HepG2 (cell line): ENCODE data around the gene SLC22A23. TPM values are rescaled to one million over a fixed set of nuclear protein-coding genes. Genes with fewer than 3 reads are reported as not detected.
A peak's percentile ranks its signal among the peaks of the same experiment; 100 is the strongest.

ENCODE experiments used
- AFF4 ChIP-seq: sonication (generic); formaldehyde crosslinking; IDR thresholded peaks from 2 replicates; pipeline ENCODE4 v1.4.0; 2020; ENCODE audit warnings: missing genetic modification reagents
- ATF2 ChIP-seq: sonication (generic); formaldehyde crosslinking; IDR thresholded peaks from 2 replicates; pipeline ENCODE4 v1.4.0; 2020; ENCODE audit warnings: missing genetic modification reagents
- FOXK1 ChIP-seq: sonication (generic); formaldehyde crosslinking; IDR thresholded peaks from 2 replicates; pipeline ENCODE4 v1.4.0; 2020; ENCODE audit warnings: low read depth, missing genetic modification reagents, borderline replicate concordance
- GFI1 ChIP-seq: sonication (generic); formaldehyde crosslinking; IDR thresholded peaks from 2 replicates; pipeline ENCODE4 v1.5.0; 2020; ENCODE audit warnings: missing genetic modification reagents, mild to moderate bottlenecking, borderline replicate concordance
- HBP1 ChIP-seq: IDR thresholded peaks from 2 replicates; pipeline ENCODE4 v1.6.1; 2016; ENCODE audit warnings: low read depth, control low read depth
- HDAC2 ChIP-seq: sonication (generic); formaldehyde crosslinking; IDR thresholded peaks from 2 replicates; pipeline ENCODE4 v1.4.0; 2020; ENCODE audit warnings: missing genetic modification reagents
- HHEX ChIP-seq: IDR thresholded peaks from 2 replicates; pipeline ENCODE4 v1.6.1; 2016; ENCODE audit warnings: control low read depth
- MXI1 ChIP-seq: IDR thresholded peaks from 3 replicates; pipeline ENCODE4 v1.6.1; 2012; ENCODE audit warnings: low read depth, low read length, inconsistent platforms, borderline replicate concordance
- NR2F6 ChIP-seq, 2 experiments: IDR thresholded peaks; 2 replicates each; pipeline ENCODE4 v1.6.1; 2016; ENCODE audit warnings: antibody characterized with exemption in 1 of 2, mild to moderate bottlenecking in 1 of 2
- PHF21A ChIP-seq: sonication (generic); formaldehyde crosslinking; IDR thresholded peaks from 2 replicates; pipeline ENCODE4 v1.5.0; 2020; ENCODE audit warnings: mild to moderate bottlenecking, missing genetic modification reagents
- RFX3 ChIP-seq: IDR thresholded peaks from 2 replicates; pipeline ENCODE4 v1.6.1; 2016; ENCODE audit warnings: missing biosample characterization, missing genetic modification reagents
- SMAD3 ChIP-seq: sonication (generic); formaldehyde crosslinking; IDR thresholded peaks from 2 replicates; pipeline ENCODE4 v1.4.0; 2020; ENCODE audit warnings: missing genetic modification reagents
- SOX13 ChIP-seq, 3 experiments: fragments of 450-650 bp in 1 of 3; sonication (generic) in 1 of 3; formaldehyde crosslinking in 1 of 3; IDR thresholded peaks in 2 of 3; conservative IDR thresholded peaks in 1 of 3; 2 replicates each; pipeline versions ENCODE4 v1.5.0 to v1.6.1; 2016 to 2020; ENCODE audit warnings: antibody characterized with exemption in 1 of 3, mild to moderate bottlenecking in 1 of 3, missing compliant biosample characterization in 1 of 3, missing genetic modification reagents in 1 of 3, moderate library complexity in 1 of 3
- ZNF10 ChIP-seq: sonication (generic); formaldehyde crosslinking; IDR thresholded peaks from 2 replicates; pipeline ENCODE4 v1.4.0; 2020; ENCODE audit warnings: mild to moderate bottlenecking, low read depth, missing genetic modification reagents, borderline replicate concordance
- ZNF432 ChIP-seq: sonication (generic); formaldehyde crosslinking; IDR thresholded peaks from 2 replicates; pipeline ENCODE4 v1.5.0; 2020; ENCODE audit warnings: missing genetic modification reagents, mild to moderate bottlenecking, borderline replicate concordance
- ZNF605 ChIP-seq: sonication (generic); formaldehyde crosslinking; IDR thresholded peaks from 2 replicates; pipeline ENCODE4 v1.8.0; 2022; ENCODE audit warnings: mild to moderate bottlenecking, missing genetic modification reagents
- ZNF614 ChIP-seq: IDR thresholded peaks from 2 replicates; pipeline ENCODE4 v1.6.1; 2018; ENCODE audit warnings: missing biosample characterization, missing genetic modification reagents, inconsistent platforms, borderline replicate concordance
- ZSCAN25 ChIP-seq: sonication (generic); formaldehyde crosslinking; IDR thresholded peaks from 2 replicates; pipeline ENCODE4 v1.8.0; 2022; ENCODE audit warnings: mild to moderate bottlenecking, missing genetic modification reagents
- polyA plus RNA-seq, 8 experiments: library from polyadenylated mRNA; depleted of rRNA in 3 of 8; stranded (reverse) in 7 of 8; unstranded in 1 of 8; fragments of >200 nt; fragmentation: Illumina TruSeq in 4 of 8; extraction: Trizol in 4 of 8; gene quantifications; 2 replicates each; pipeline versions ENCODE4 v1.2.1 to v1.2.3, GENCODE V29; 2011 to 2016; ENCODE audit warnings: low read depth in 4 of 8, missing spikeins in 1 of 8, mixed read lengths in 1 of 8; ENCODE audit not compliant: insufficient read depth in 1 of 8
- total RNA-seq, 5 experiments: library from RNA; depleted of rRNA; stranded (reverse); fragments of >200 nt; fragmentation: Illumina TruSeq; extraction: Trizol; gene quantifications; 2 replicates each; pipeline ENCODE4 v1.2.3, GENCODE V29; 2016; ENCODE audit warnings: low read depth in 1 of 5

SLC22A23 gene
- total and polyA plus RNA-seq, 2 of the 13 experiments (the other 11 are each of a cell fraction or from before 2014, with no cell fraction given): 11.8 to 17.5 TPM

- TF ChIP-seq AFF4 (0 out of 2 replicates have a peak, but pooled peaks have one; percentile 31), HDAC2 (CRISPR knock-in tag) (peak; percentile 78), ZNF614 (CRISPR knock-in tag) (peak; percentile 80), FOXK1 (CRISPR knock-in tag) (peak; percentile 75; the same call in 1 of the 2 replicates), RFX3 (peak; percentile 46; the same call in 1 of the 2 replicates), ZSCAN25 (CRISPR knock-in tag) (peak; percentile 73; the same call in 1 of the 2 replicates), GFI1 (0 out of 2 replicates have a peak, but pooled peaks have one; percentile 36), HBP1 (CRISPR knock-in tag) (no peak), PHF21A (peak; percentile 75), NR2F6 (IDR thresholded peaks at IDR 0.05) (peak; percentile 82), NR2F6 (CRISPR knock-in tag; IDR thresholded peaks at IDR 0.05) (peak; percentile 74; the same call in 1 of the 2 replicates), SOX13 (IDR thresholded peaks at IDR 0.05) (no peak), SOX13 (CRISPR knock-in tag; conservative IDR thresholded peaks at IDR 0.05 in 1 of 2, IDR thresholded peaks at IDR 0.05 in 1 of 2) (peak in 1 of 2 experiments; percentile 89; a peak in 2 of 4 replicates), MXI1 (peak; percentile 34; the same call in 1 of the 3 replicates), SMAD3 (CRISPR knock-in tag) (peak; percentile 91), ZNF605 (CRISPR knock-in tag) (peak; percentile 51; the same call in 1 of the 2 replicates), ZNF10 (CRISPR knock-in tag) (no peak), HHEX (CRISPR knock-in tag) (peak; percentile 72; the same call in 1 of the 2 replicates), ATF2 (CRISPR knock-in tag) (peak; percentile 62), ZNF432 (CRISPR knock-in tag) (no peak)
These were observed 99.9 kb downstream of the SLC22A23 start (continued) for GRCh38 chr6:3356824-3357420.
